Measurements from ENCODE around the gene BRPF3.

GRCh38 chr6:36154286-36154685 is 42.3 kb upstream of the BRPF3 start:
- no peak for TF ChIP-seq CTCF (IDR thresholded peaks at IDR 0.05)
- no peak for TF ChIP-seq POLR2A (IDR thresholded peaks at IDR 0.05)
